ENCODE measurements around the gene BICC1. TPM values are rescaled to one million over a fixed set of nuclear protein-coding genes. Genes with fewer than 3 reads are reported as not detected.

The BICC1 gene
- total and polyA plus RNA-seq, 10 donors = 0.86 to 5.4 (median 3.5) TPM

GRCh38 chr10:58599927-58600553 lies 87.4 kb downstream of the BICC1 start:
- H3K27ac ChIP-seq = no peak overlapping the region
- no peak overlapping the region for H3K4me3 ChIP-seq
- intact Hi-C loops (cut with DNase I; ENCODE audit: low total_unique reads) = no loop called here

GRCh38 chr10:58608351-58608750 lies 95.7 kb downstream of the BICC1 start:
- DNase-seq = no peak
- TF ChIP-seq POLR2A (IDR thresholded peaks at IDR 0.05) (no peak), CTCF (IDR thresholded peaks at IDR 0.05 in 8 of 11, conservative IDR thresholded peaks at IDR 0.05 in 3 of 11) (no peak), POLR2AphosphoS5 (IDR thresholded peaks at IDR 0.05) (no peak)
- Histone ChIP-seq H3K9me3 (no peaks in the 10 kb centered on the region), H3K27me3 (replicated peaks in 1 of 7) (no peaks in the 10 kb centered on the region), H3K4me1 (no peaks in the 10 kb centered on the region), H3K4me3 (no peak overlapping the region), H3K27ac (no peak overlapping the region), H3K36me3 (no peaks in the 10 kb centered on the region)
- intact Hi-C loops (cut with DNase I; ENCODE audit: low total_unique reads) = no loop called here
- WGBS, 5 donors = 66 to 78% (median 68%) methylated on average over 4 of the region's 4 CpGs

More at GRCh38 chr10:58599927-58600553, 87.4 kb downstream of the BICC1 start:
- peaks cover 0 to 26% (median 15%) of the 10 kb centered on the region in 8 donors for H3K9me3 ChIP-seq
- TF ChIP-seq POLR2A (IDR thresholded peaks at IDR 0.05) (no peak), CTCF (IDR thresholded peaks at IDR 0.05 in 8 of 11, conservative IDR thresholded peaks at IDR 0.05 in 3 of 11) (no peak), POLR2AphosphoS5 (IDR thresholded peaks at IDR 0.05) (no peak)
- WGBS, 5 donors = 78 to 91% (median 80%) methylated on average over 7 of the region's 7 CpGs
- H3K36me3 ChIP-seq = no peaks in the 10 kb centered on the region
- no peak for DNase-seq
- H3K4me1 ChIP-seq = no peaks in the 10 kb centered on the region
- H3K27me3 ChIP-seq (replicated peaks in 1 of 7) = no peaks in the 10 kb centered on the region

GRCh38 chr10:58608826-58609531 lies 96.3 kb downstream of the BICC1 start:
- no peaks in the 10 kb centered on the region for H3K36me3 ChIP-seq
- 73 to 95% (median 80%) methylated on average over 1 of the region's 1 CpG for WGBS, 5 donors
- no peak for DNase-seq
- no peak for TF ChIP-seq POLR2A (IDR thresholded peaks at IDR 0.05)
- no peak for TF ChIP-seq POLR2AphosphoS5 (IDR thresholded peaks at IDR 0.05)
- TF ChIP-seq CTCF (IDR thresholded peaks at IDR 0.05 in 8 of 11, conservative IDR thresholded peaks at IDR 0.05 in 3 of 11) = no peak
- H3K27ac ChIP-seq = no peak overlapping the region
- H3K9me3 ChIP-seq = no peaks in the 10 kb centered on the region
- intact Hi-C loops (cut with DNase I; ENCODE audit: low total_unique reads) = no loop called here
- H3K4me1 ChIP-seq = no peaks in the 10 kb centered on the region
- no peak overlapping the region for H3K4me3 ChIP-seq
- H3K27me3 ChIP-seq (replicated peaks in 1 of 7) = no peaks in the 10 kb centered on the region

DNA sequence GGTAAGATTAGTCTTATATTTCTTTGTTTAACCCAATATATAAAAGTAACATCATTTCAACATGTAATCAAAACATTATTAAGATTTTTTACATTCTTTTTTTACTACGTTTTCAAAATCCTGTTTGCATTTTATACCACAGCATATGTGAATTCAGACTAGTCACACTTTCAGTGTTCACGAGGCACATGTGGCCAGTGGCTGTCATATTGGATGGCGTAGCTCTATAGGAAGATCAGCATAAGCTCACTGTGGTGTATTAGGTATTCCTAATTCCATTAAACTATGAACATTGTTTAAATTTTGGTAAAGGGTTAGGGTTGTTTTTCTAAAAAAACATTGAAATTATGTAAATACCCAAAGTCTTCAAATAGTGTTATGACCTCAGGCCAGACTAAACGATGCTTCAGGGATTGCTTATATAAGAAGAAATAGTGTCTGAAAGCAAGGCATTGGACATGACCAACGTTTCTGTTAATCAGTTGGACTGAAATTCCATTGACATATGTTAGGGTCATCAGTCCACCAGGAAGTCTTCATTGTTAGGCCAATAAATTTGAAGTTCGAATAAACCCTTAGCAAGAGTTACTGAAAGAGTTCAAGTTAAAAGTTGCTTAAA lies 97.0 kb downstream of the BICC1 start:
- Histone ChIP-seq H3K9me3 (no peaks in the 10 kb centered on the region), H3K27ac (no peak overlapping the region), H3K36me3 (no peaks in the 10 kb centered on the region), H3K4me3 (no peak overlapping the region), H3K27me3 (replicated peaks in 1 of 7) (no peaks in the 10 kb centered on the region), H3K4me1 (no peaks in the 10 kb centered on the region)
- intact Hi-C loops (cut with DNase I; ENCODE audit: low total_unique reads) = no loop called here
- 68 to 81% (median 75%) methylated on average over 6 of the region's 6 CpGs for whole genome bisulfite sequencing, 5 donors
- no peak for DNase-seq
- TF ChIP-seq CTCF (IDR thresholded peaks at IDR 0.05 in 8 of 11, conservative IDR thresholded peaks at IDR 0.05 in 3 of 11) (no peak), POLR2A (IDR thresholded peaks at IDR 0.05) (no peak), POLR2AphosphoS5 (IDR thresholded peaks at IDR 0.05) (no peak)

Measured in spleen (tissue), 11 donors.